WTC11 (cell line): ENCODE data around the gene PTPN13. TPM values are rescaled to one million over a fixed set of nuclear protein-coding genes. Genes with fewer than 3 reads are reported as not detected.

Experiments
- ATAC-seq: fragments of 200-7000 bp; cut with Tn5 transposase; 2 replicates; pipeline ENCODE4 v1.10.0; 2021; ENCODE audit warnings: mild to moderate bottlenecking, moderate library complexity
- CTCF ChIA-PET: fragments of 300-600 bp; sonication (Branson Sonifier 250); formaldehyde crosslinking; loops from one replicate; lab custom pipeline; 2021; ENCODE audit warnings: antibody characterized with exemption; lab: Charles Lee
- POLR2A ChIA-PET: fragments of 350-600 bp; sonication (Branson Sonifier 250); formaldehyde crosslinking; loops from one replicate; lab custom pipeline; 2021; ENCODE audit warnings: antibody characterized with exemption; lab: Charles Lee
- DNase-seq: peaks from one replicate; pipeline ENCODE4 v3.0.0; 2021; ENCODE audit warnings: low spot score
- H3K27ac Mint-ChIP-seq: 2 replicates; pipeline ENCODE4 v1.8.0; 2021; ENCODE audit warnings: mixed read lengths
- H3K27me3 Mint-ChIP-seq: 2 replicates; pipeline ENCODE4 v1.8.0; 2021; ENCODE audit warnings: low read depth, mild to moderate bottlenecking, moderate library complexity, mixed read lengths
- H3K36me3 Mint-ChIP-seq: 2 replicates; pipeline ENCODE4 v1.8.0; 2021; ENCODE audit warnings: mixed read lengths
- H3K4me1 Mint-ChIP-seq: 2 replicates; pipeline ENCODE4 v1.8.0; 2022; ENCODE audit warnings: mixed read lengths
- H3K4me3 Mint-ChIP-seq: 2 replicates; pipeline ENCODE4 v1.8.0; 2021; ENCODE audit warnings: mild to moderate bottlenecking, moderate library complexity, mixed read lengths
- H3K9me3 Mint-ChIP-seq: 2 replicates; pipeline ENCODE4 v1.8.0; 2021; ENCODE audit warnings: mixed read lengths
- AFF4 ChIP-seq: sonication (generic); formaldehyde crosslinking; IDR thresholded peaks from 2 replicates; pipeline ENCODE4 v1.8.1; 2023; ENCODE audit warnings: mild to moderate bottlenecking, missing genetic modification reagents, borderline replicate concordance
- ATF3 ChIP-seq: sonication (generic); formaldehyde crosslinking; conservative IDR thresholded peaks from 2 replicates; pipeline ENCODE4 v1.8.1; 2022; ENCODE audit warnings: mild to moderate bottlenecking, missing genetic modification reagents
- CBFB ChIP-seq: sonication (generic); formaldehyde crosslinking; IDR thresholded peaks from 2 replicates; pipeline ENCODE4 v1.8.1; 2022; ENCODE audit warnings: mild to moderate bottlenecking, low read depth, missing genetic modification reagents
- E2F4 ChIP-seq: sonication (generic); formaldehyde crosslinking; IDR thresholded peaks from 2 replicates; pipeline ENCODE4 v1.8.1; 2022; ENCODE audit warnings: low read depth, mild to moderate bottlenecking, moderate library complexity, missing genetic modification reagents, borderline replicate concordance
- E2F5 ChIP-seq: sonication (generic); formaldehyde crosslinking; IDR thresholded peaks from 2 replicates; pipeline ENCODE4 v1.8.1; 2022; ENCODE audit warnings: mild to moderate bottlenecking, moderate library complexity, missing genetic modification reagents
- ELF4 ChIP-seq: sonication (generic); formaldehyde crosslinking; IDR thresholded peaks from 2 replicates; pipeline ENCODE4 v1.8.1; 2022; ENCODE audit warnings: low read depth, mild to moderate bottlenecking, moderate library complexity, missing genetic modification reagents
- EMX1 ChIP-seq: fragments of 250-450 bp; sonication (Bioruptor Pico); IDR thresholded peaks from 2 replicates; pipeline ENCODE4 v1.8.0; 2021; ENCODE audit warnings: mild to moderate bottlenecking
- ERG ChIP-seq: fragments of 250-450 bp; sonication (Bioruptor Pico); IDR thresholded peaks from 2 replicates; pipeline ENCODE4 v1.8.0; 2021; ENCODE audit warnings: mild to moderate bottlenecking
- ETV6 ChIP-seq: sonication (generic); formaldehyde crosslinking; IDR thresholded peaks from 2 replicates; pipeline ENCODE4 v1.8.1; 2022; ENCODE audit warnings: mild to moderate bottlenecking, missing genetic modification reagents
- FOXK1 ChIP-seq: sonication (generic); formaldehyde crosslinking; IDR thresholded peaks from 2 replicates; pipeline ENCODE4 v1.8.0; 2022; ENCODE audit warnings: mild to moderate bottlenecking, moderate library complexity, missing genetic modification reagents
- GTF2I ChIP-seq: fragments of 250-450 bp; sonication (Bioruptor Pico); conservative IDR thresholded peaks from 2 replicates; pipeline ENCODE4 v1.4.0; 2021; ENCODE audit warnings: mild to moderate bottlenecking
- HMGXB4 ChIP-seq: sonication (generic); formaldehyde crosslinking; IDR thresholded peaks from 2 replicates; pipeline ENCODE4 v1.8.1; 2023; ENCODE audit warnings: mild to moderate bottlenecking, moderate library complexity, missing genetic modification reagents
- MLX ChIP-seq: sonication (generic); formaldehyde crosslinking; IDR thresholded peaks from 2 replicates; pipeline ENCODE4 v1.8.1; 2023; ENCODE audit warnings: mild to moderate bottlenecking, missing genetic modification reagents, moderate library complexity
- SMAD4 ChIP-seq: sonication (generic); formaldehyde crosslinking; IDR thresholded peaks from 2 replicates; pipeline ENCODE4 v1.8.0; 2022; ENCODE audit warnings: mild to moderate bottlenecking, missing genetic modification reagents
- STAT6 ChIP-seq: sonication (generic); formaldehyde crosslinking; conservative IDR thresholded peaks from 2 replicates; pipeline ENCODE4 v1.8.1; 2023; ENCODE audit warnings: mild to moderate bottlenecking, low read depth, missing genetic modification reagents, moderate library complexity
- TCF7 ChIP-seq: sonication (generic); formaldehyde crosslinking; IDR thresholded peaks from 2 replicates; pipeline ENCODE4 v1.8.0; 2022; ENCODE audit warnings: mild to moderate bottlenecking, low read depth, missing genetic modification reagents, moderate library complexity
- ZBTB43 ChIP-seq: sonication (generic); formaldehyde crosslinking; IDR thresholded peaks from 2 replicates; pipeline ENCODE4 v1.8.1; 2023; ENCODE audit warnings: mild to moderate bottlenecking, missing genetic modification reagents
- ZNF121 ChIP-seq: sonication (generic); formaldehyde crosslinking; IDR thresholded peaks from 2 replicates; pipeline ENCODE4 v1.8.0; 2023; ENCODE audit warnings: missing genetic modification reagents
- ZNF219 ChIP-seq: sonication (generic); formaldehyde crosslinking; IDR thresholded peaks from 2 replicates; pipeline ENCODE4 v1.8.0; 2023; ENCODE audit warnings: missing genetic modification reagents, mild to moderate bottlenecking, borderline replicate concordance
- total RNA-seq: library from RNA; stranded (reverse); gene quantifications from 3 replicates; pipeline ENCODE4 v1.2.3, GENCODE V29; 2021

Gene PTPN13
- total RNA-seq, 1 experiment from 2014 or later: 49.7 TPM

- H3K4me3 Mint-ChIP-seq: no peak overlapping the region
- ATAC-seq (no peak), DNase-seq (no peak)
- H3K4me1 Mint-ChIP-seq: peaks cover 13% of the 10 kb centered on the region
- CTCF ChIA-PET: no interaction called here
- H3K9me3 Mint-ChIP-seq: peaks cover 14% of the 10 kb centered on the region
- no peaks in the 10 kb centered on the region for H3K27me3 Mint-ChIP-seq
- no peak overlapping the region for H3K27ac Mint-ChIP-seq
- peaks cover 21% of the 10 kb centered on the region for H3K36me3 Mint-ChIP-seq
- POLR2A ChIA-PET: no interaction called here
- TF ChIP-seq E2F4 (no peak), EMX1 (CRISPR knock-in tag) (no peak), ERG (no peak), STAT6 (no peak), ZBTB43 (CRISPR knock-in tag) (no peak)
These were observed 66.9 kb downstream of the PTPN13 start for GRCh38 chr4:86661006-86661405.

GRCh38 chr4:86661418-86661817 lies 67.3 kb downstream of the PTPN13 start:
- peaks cover 17% of the 10 kb centered on the region for H3K36me3 Mint-ChIP-seq
- H3K9me3 Mint-ChIP-seq: peaks cover 10% of the 10 kb centered on the region
- H3K4me1 Mint-ChIP-seq: peaks cover 13% of the 10 kb centered on the region
- ChIA-PET POLR2A (no interaction called here), CTCF (no interaction called here)
- no peaks in the 10 kb centered on the region for H3K27me3 Mint-ChIP-seq
- no peak overlapping the region for H3K4me3 Mint-ChIP-seq
- DNase-seq (no peak), ATAC-seq (no peak)
- TF ChIP-seq FOXK1 (CRISPR knock-in tag) (no peak), MLX (no peak), ETV6 (CRISPR knock-in tag) (no peak), ZNF121 (CRISPR knock-in tag) (no peak), AFF4 (CRISPR knock-in tag) (no peak), E2F5 (no peak), ATF3 (CRISPR knock-in tag) (no peak), GTF2I (no peak), CBFB (no peak), SMAD4 (CRISPR knock-in tag) (no peak), HMGXB4 (CRISPR knock-in tag) (no peak), ELF4 (CRISPR knock-in tag) (no peak), ZNF219 (no peak), TCF7 (no peak)
- H3K27ac Mint-ChIP-seq: no peak overlapping the region
